Esophagus muscularis mucosa (tissue), 4 donors: Measurements from ENCODE around the gene TBC1D17. TPM values are rescaled to one million over a fixed set of nuclear protein-coding genes. Genes with fewer than 3 reads are reported as not detected.

Source experiments
- DNase-seq: peaks from one replicate; pipeline ENCODE4 v3.0.0-alpha.2; 2017; ENCODE audit errors: extremely low spot score
- H3K27ac ChIP-seq, 4 donors: fragments of 200-600 bp; sonication (generic); replicated peaks in 1 of 4; 1 replicate in 3 of 4; 2 replicates in 1 of 4; pipeline ENCODE4 v1.5.1; 2016 to 2019; ENCODE audit warnings: mild to moderate bottlenecking in 1 of 4
- H3K27me3 ChIP-seq, 4 donors: fragments of 200-600 bp; sonication (generic); one replicate each; pipeline versions ENCODE4 v1.5.1 to v1.6.0; 2016 to 2019
- H3K36me3 ChIP-seq, 4 donors: fragments of 200-600 bp; sonication (generic); one replicate each; pipeline ENCODE4 v1.5.1; 2016 to 2019
- H3K4me1 ChIP-seq, 4 donors: fragments of 200-600 bp; sonication (generic); one replicate each; pipeline ENCODE4 v1.5.1; 2016 to 2019
- H3K4me3 ChIP-seq, 4 donors: fragments of 200-600 bp; sonication (generic); 1 replicate in 2 of 4; 2 replicates in 2 of 4; pipeline ENCODE4 v1.5.1; 2016 to 2019; ENCODE audit warnings: mild to moderate bottlenecking in 4 of 4, moderate library complexity in 1 of 4
- H3K9me3 ChIP-seq, 4 donors: fragments of 200-600 bp; sonication (generic); 1 replicate in 3 of 4; 2 replicates in 1 of 4; pipeline ENCODE4 v1.5.1; 2016 to 2019
- CTCF ChIP-seq, 3 experiments: fragments of 200-600 bp in 2 of 3; fragments of 450-650 bp in 1 of 3; sonication (generic) in 2 of 3; IDR thresholded peaks; one replicate each; pipeline ENCODE4 v1.5.1; 2017 to 2019; ENCODE audit warnings: antibody characterized with exemption in 3 of 3, mild to moderate bottlenecking in 2 of 3, moderate library complexity in 1 of 3
- EP300 ChIP-seq: sonication (generic); formaldehyde crosslinking; IDR thresholded peaks from one replicate; pipeline ENCODE4 v1.6.1; 2017; ENCODE audit warnings: antibody characterized with exemption
- POLR2A ChIP-seq: fragments of 450-650 bp; IDR thresholded peaks from one replicate; pipeline ENCODE4 v1.6.1; 2017; ENCODE audit warnings: antibody characterized with exemption, moderate library complexity, mild to moderate bottlenecking, low read depth
- POLR2AphosphoS5 ChIP-seq, 2 donors: sonication (generic); formaldehyde crosslinking; IDR thresholded peaks; one replicate each; pipeline ENCODE4 v1.6.1; 2017; ENCODE audit warnings: antibody characterized with exemption in 2 of 2
- WGBS: methylation state at CpG from one replicate; pipeline ENCODE4 v1.1.5; 2018; 5-methylcytosine and 5-hydroxymethylcytosine counted together
- intact Hi-C: fragments of 100-400 bp; cut with DNase I; formaldehyde crosslinking; loops from one replicate; pipeline ENCODE4 v1.15.1; 2023
- total RNA-seq, 4 donors: library from RNA; depleted of rRNA; stranded (reverse); fragments of >200 nt; gene quantifications; one replicate each; pipeline versions ENCODE4 v1.1.0 to v1.2.1, GENCODE V29; 2016

The TBC1D17 gene
- total RNA-seq, 4 donors from 2014 or later: 35.1 to 60.9 (median 44.0) TPM

GRCh38 chr19:49932041-49932451 is 54.5 kb downstream of the TBC1D17 start:
- no peak overlapping the region for H3K4me3 ChIP-seq
- intact Hi-C loops: no loop called here
- DNase-seq: no peak
- no peaks in the 10 kb centered on the region for H3K9me3 ChIP-seq
- 96% methylated on average over 5 of the region's 5 CpGs for WGBS
- no peak overlapping the region for H3K27ac ChIP-seq
- H3K27me3 ChIP-seq: no peaks in the 10 kb centered on the region
- H3K4me1 ChIP-seq: peaks cover 18 to 30% (median 29%) of the 10 kb centered on the region in 4 donors
- TF ChIP-seq POLR2AphosphoS5 (IDR thresholded peaks at IDR 0.05): no peak
- TF ChIP-seq EP300: no peak
- TF ChIP-seq CTCF (IDR thresholded peaks at IDR 0.05): no peak
- no peak for TF ChIP-seq POLR2A
- peaks cover 0 to 17% (median 13%) of the 10 kb centered on the region in 4 donors for H3K36me3 ChIP-seq

GRCh38 chr19:49932731-49933131 is 55.2 kb downstream of the TBC1D17 start:
- WGBS: 93% methylated on average over 24 of the region's 25 CpGs
- H3K4me1 ChIP-seq: peaks cover 15 to 27% (median 26%) of the 10 kb centered on the region in 4 donors
- H3K27me3 ChIP-seq: no peaks in the 10 kb centered on the region
- H3K36me3 ChIP-seq: peaks cover 0 to 12% (median 7%) of the 10 kb centered on the region in 4 donors
- TF ChIP-seq POLR2AphosphoS5 (IDR thresholded peaks at IDR 0.05) (no peak), POLR2A (no peak), CTCF (IDR thresholded peaks at IDR 0.05) (no peak), EP300 (no peak)
- DNase-seq: no peak
- H3K9me3 ChIP-seq: no peaks in the 10 kb centered on the region
- no peak overlapping the region for H3K4me3 ChIP-seq
- H3K27ac ChIP-seq: no peak overlapping the region
- intact Hi-C loops: no loop called here

- Histone ChIP-seq H3K4me3 (no peak overlapping the region), H3K36me3 (peaks cover 0 to 12% (median 7%) of the 10 kb centered on the region in 4 donors), H3K9me3 (no peaks in the 10 kb centered on the region), H3K27me3 (no peaks in the 10 kb centered on the region), H3K4me1 (peaks cover 9 to 23% (median 22%) of the 10 kb centered on the region in 4 donors), H3K27ac (no peak overlapping the region)
- TF ChIP-seq POLR2A (no peak), CTCF (IDR thresholded peaks at IDR 0.05) (no peak), EP300 (no peak), POLR2AphosphoS5 (IDR thresholded peaks at IDR 0.05) (no peak)
- no peak for DNase-seq
- intact Hi-C loops: no loop called here
- 97% methylated on average over 8 of the region's 8 CpGs for WGBS
Observed at GRCh38 chr19:49933643-49934042, 56.1 kb downstream of the TBC1D17 start.

- TF ChIP-seq EP300 (no peak), POLR2AphosphoS5 (IDR thresholded peaks at IDR 0.05) (no peak), POLR2A (no peak), CTCF (IDR thresholded peaks at IDR 0.05) (no peak)
- intact Hi-C loops: loop anchor here (2.0 kb wide), 1 partner anchor 46 kb away; no protein-coding TSS in a partner anchor
- H3K4me3 ChIP-seq: no peak overlapping the region
- no peak overlapping the region for H3K27ac ChIP-seq
- H3K27me3 ChIP-seq: peaks cover 0 to 3% (median 0%) of the 10 kb centered on the region in 4 donors
- no peak for DNase-seq
- H3K9me3 ChIP-seq: no peaks in the 10 kb centered on the region
- peaks cover 6 to 9% (median 9%) of the 10 kb centered on the region in 4 donors for H3K4me1 ChIP-seq
- 71% methylated on average over 5 of the region's 5 CpGs for WGBS
- H3K36me3 ChIP-seq: peaks cover 0 to 12% (median 7%) of the 10 kb centered on the region in 4 donors
Observed at GRCh38 chr19:49936549-49936948, 59.0 kb downstream of the TBC1D17 start.
